NCI-H226 (cell line): Measurements from ENCODE around the gene MEIOB.

Experiments
- DNase-seq: peaks from one replicate; pipeline ENCODE4 v3.0.0-alpha.2; 2015

Gene MEIOB

GRCh38 chr16:1826691-1827573 is 45.0 kb downstream of the MEIOB start, which contains the start of the genes FAHD1 and HAGH:
Gene FAHD1 (plus strand): TSS chr16:1827206. CDS start chr16:1827239, 33 bp downstream.
Gene HAGH (minus strand): TSS chr16:1826825. CDS start chr16:1826787, 38 bp downstream.
- DNase-seq = peak; percentile 88

GRCh38 chr16:1825864-1826690 is 45.9 kb downstream of the MEIOB start:
- DNase-seq = peak; percentile 50

- no peak for DNase-seq
These were observed 46.5 kb downstream of the MEIOB start for GRCh38 chr16:1825381-1825863.

- DNase-seq = no peak
These were observed 48.1 kb downstream of the MEIOB start for GRCh38 chr16:1823821-1824220.

GRCh38 chr16:1822801-1823200 is 49.2 kb downstream of the MEIOB start:
- DNase-seq = no peak

- DNase-seq = no peak
These were observed 49.9 kb downstream of the MEIOB start for GRCh38 chr16:1821861-1822611.

GRCh38 chr16:1820946-1821290 is 51.0 kb downstream of the MEIOB start:
- DNase-seq = no peak

GRCh38 chr16:1820096-1820945 is 51.6 kb downstream of the MEIOB start:
- no peak for DNase-seq

- DNase-seq = no peak
These were observed 52.4 kb downstream of the MEIOB start for GRCh38 chr16:1819611-1820010.

GRCh38 chr16:1818873-1819525 is 53.0 kb downstream of the MEIOB start:
- DNase-seq = no peak

GRCh38 chr16:1818204-1818872 is 53.6 kb downstream of the MEIOB start:
- no peak for DNase-seq

- no peak for DNase-seq
These were observed 54.2 kb downstream of the MEIOB start for GRCh38 chr16:1817716-1818115.

- DNase-seq = no peak
These were observed 54.7 kb downstream of the MEIOB start for GRCh38 chr16:1817276-1817589.

GRCh38 chr16:1816396-1817275 is 55.3 kb downstream of the MEIOB start:
- DNase-seq = no peak

GRCh38 chr16:1815461-1815860 is 56.5 kb downstream of the MEIOB start:
- no peak for DNase-seq

GRCh38 chr16:1812732-1813163 is 59.2 kb downstream of the MEIOB start:
- DNase-seq = no peak

- DNase-seq = no peak
These were observed 61.4 kb downstream of the MEIOB start for GRCh38 chr16:1810536-1810935.

- DNase-seq = no peak
These were observed 61.9 kb downstream of the MEIOB start for GRCh38 chr16:1810106-1810505.

- DNase-seq = no peak
These were observed 62.6 kb downstream of the MEIOB start for GRCh38 chr16:1809281-1809801.

GRCh38 chr16:1808691-1809090 is 63.3 kb downstream of the MEIOB start:
- no peak for DNase-seq
